Sigmoid colon (tissue), 7 donors: Measurements from ENCODE around the gene LAMA4. TPM values are rescaled to one million over a fixed set of nuclear protein-coding genes. Genes with fewer than 3 reads are reported as not detected.

Experiments
- DNase-seq: peaks from one replicate; pipeline ENCODE4 v3.0.0-alpha.2; 2019
- H3K27ac ChIP-seq, 4 donors: fragments of 200-600 bp; sonication (generic); one replicate each; pipeline ENCODE4 v1.5.1; 2016 to 2019; ENCODE audit warnings: mild to moderate bottlenecking in 1 of 4
- H3K27me3 ChIP-seq, 3 donors: fragments of 200-600 bp; sonication (generic); one replicate each; pipeline ENCODE4 v1.5.1; 2019; ENCODE audit warnings: mild to moderate bottlenecking in 1 of 3
- H3K36me3 ChIP-seq, 4 donors: fragments of 200-600 bp; sonication (generic); one replicate each; pipeline ENCODE4 v1.5.1; 2016 to 2019
- H3K4me1 ChIP-seq, 4 donors: fragments of 200-600 bp; sonication (generic); one replicate each; pipeline ENCODE4 v1.5.1; 2017 to 2019
- H3K4me3 ChIP-seq, 4 donors: fragments of 200-600 bp; sonication (generic); one replicate each; pipeline ENCODE4 v1.5.1; 2017 to 2019; ENCODE audit warnings: mild to moderate bottlenecking in 2 of 4, moderate library complexity in 1 of 4
- H3K9me3 ChIP-seq, 4 donors: fragments of 200-600 bp in 3 of 4; sonication (generic) in 3 of 4; one replicate each; pipeline versions ENCODE4 v1.5.1 to v1.6.1; 2013 to 2019
- CTCF ChIP-seq, 4 experiments: fragments of 450-650 bp in 3 of 4; fragments of 200-600 bp in 1 of 4; IDR thresholded peaks; one replicate each; pipeline ENCODE4 v1.5.1; 2016 to 2019; ENCODE audit warnings: antibody characterized with exemption in 4 of 4, mild to moderate bottlenecking in 3 of 4, moderate library complexity in 2 of 4
- EP300 ChIP-seq, 4 donors: sonication (generic); formaldehyde crosslinking; IDR thresholded peaks; one replicate each; pipeline ENCODE4 v1.6.1; 2017; ENCODE audit warnings: antibody characterized with exemption in 4 of 4
- POLR2A ChIP-seq, 2 donors: fragments of 450-650 bp; IDR thresholded peaks; one replicate each; pipeline ENCODE4 v1.6.1; 2016; ENCODE audit warnings: antibody characterized with exemption in 2 of 2, mild to moderate bottlenecking in 2 of 2, moderate library complexity in 2 of 2
- POLR2AphosphoS5 ChIP-seq, 4 donors: sonication (generic); formaldehyde crosslinking; IDR thresholded peaks; one replicate each; pipeline ENCODE4 v1.6.1; 2017; ENCODE audit warnings: antibody characterized with exemption in 4 of 4
- WGBS, 2 donors: extraction: QIAGEN DNeasy Blood & Tissue Kit; methylation state at CpG; one replicate each; pipeline ENCODE4 v1.1.7; 2013; 5-methylcytosine and 5-hydroxymethylcytosine counted together
- intact Hi-C: fragments of 100-400 bp; cut with DNase I; formaldehyde crosslinking; loops from one replicate; pipeline ENCODE4 v1.15.1; 2023
- polyA plus RNA-seq, 3 donors: library from polyadenylated mRNA; stranded (reverse); fragments of 200-250 nt; gene quantifications; one replicate each; pipeline ENCODE4 v1.2.3, GENCODE V29; 2013
- total RNA-seq, 4 donors: library from RNA; depleted of rRNA; stranded (reverse); fragments of >200 nt; gene quantifications; one replicate each; pipeline ENCODE4 v1.1.0, GENCODE V29; 2016
- donor health status: healthy with polysubstance abuse.
- donor health status: Bipolar disorder and iron deficiency.
- donor health status: healthy.

Gene LAMA4
- total and polyA plus RNA-seq, 7 donors, result 6.9 to 225 (median 95.3) TPM

- 66 to 78% methylated on average over 9 of the region's 9 CpGs for WGBS, 2 donors
- Histone ChIP-seq H3K27ac (peak overlapping the region in 3 of 4 donors; percentile 41 to 71 (median 43)), H3K36me3 (peaks cover 0 to 57% (median 7%) of the 10 kb centered on the region in 4 donors), H3K4me3 (no peak overlapping the region), H3K27me3 (no peaks in the 10 kb centered on the region), H3K4me1 (peaks cover 0 to 41% (median 24%) of the 10 kb centered on the region in 4 donors), H3K9me3 (no peaks in the 10 kb centered on the region)
- TF ChIP-seq CTCF (IDR thresholded peaks at IDR 0.05) (no peak), POLR2A (IDR thresholded peaks at IDR 0.05) (no peak), POLR2AphosphoS5 (IDR thresholded peaks at IDR 0.05) (no peak), EP300 (IDR thresholded peaks at IDR 0.05) (no peak)
- no peak for DNase-seq
- intact Hi-C loops, result loop anchor here (5.0 kb wide), 1 partner anchor 82 kb away; no protein-coding TSS in a partner anchor
Measured at GRCh38 chr6:112184951-112185350, 69.4 kb downstream of the LAMA4 start.

GRCh38 chr6:112183271-112183671, 71.1 kb downstream of the LAMA4 start:
- H3K36me3 ChIP-seq, result peaks cover 0 to 58% (median 6%) of the 10 kb centered on the region in 4 donors
- peak overlapping the region in 3 of 4 donors; percentile 44 to 71 (median 48) for H3K27ac ChIP-seq
- no peak overlapping the region for H3K4me3 ChIP-seq
- peaks cover 0 to 31% (median 16%) of the 10 kb centered on the region in 4 donors for H3K4me1 ChIP-seq
- no peaks in the 10 kb centered on the region for H3K9me3 ChIP-seq
- H3K27me3 ChIP-seq, result no peaks in the 10 kb centered on the region
- intact Hi-C loops, result loop anchor here (5.0 kb wide), 1 partner anchor 84 kb away; no protein-coding TSS in a partner anchor
- TF ChIP-seq POLR2AphosphoS5 (IDR thresholded peaks at IDR 0.05), result no peak
- TF ChIP-seq EP300 (IDR thresholded peaks at IDR 0.05), result no peak
- TF ChIP-seq CTCF (IDR thresholded peaks at IDR 0.05), result no peak
- TF ChIP-seq POLR2A (IDR thresholded peaks at IDR 0.05), result no peak
- 46 to 81% methylated on average over 3 of the region's 3 CpGs for WGBS, 2 donors
- DNase-seq, result no peak

GRCh38 chr6:112181130-112181529, 73.2 kb downstream of the LAMA4 start:
- peaks cover 0 to 31% (median 16%) of the 10 kb centered on the region in 4 donors for H3K4me1 ChIP-seq
- intact Hi-C loops, result loop anchor here (2.0 to 5.0 kb wide), 3 partner anchors 86 to 192 kb away; no protein-coding TSS in a partner anchor
- H3K36me3 ChIP-seq, result peaks cover 0 to 56% (median 12%) of the 10 kb centered on the region in 4 donors
- TF ChIP-seq POLR2A (IDR thresholded peaks at IDR 0.05) (no peak), EP300 (IDR thresholded peaks at IDR 0.05) (no peak), POLR2AphosphoS5 (IDR thresholded peaks at IDR 0.05) (no peak), CTCF (IDR thresholded peaks at IDR 0.05) (no peak)
- H3K9me3 ChIP-seq, result no peaks in the 10 kb centered on the region
- no peak for DNase-seq
- peak overlapping the region; percentile 37 to 62 (median 46) for H3K27ac ChIP-seq
- 56 to 74% methylated on average over 5 of the region's 5 CpGs for WGBS, 2 donors
- H3K27me3 ChIP-seq, result no peaks in the 10 kb centered on the region
- no peak overlapping the region for H3K4me3 ChIP-seq

- intact Hi-C loops, result loop anchor here (2.0 to 5.0 kb wide), 3 partner anchors 87 to 193 kb away; no protein-coding TSS in a partner anchor
- H3K9me3 ChIP-seq, result no peaks in the 10 kb centered on the region
- peaks cover 0 to 56% (median 19%) of the 10 kb centered on the region in 4 donors for H3K36me3 ChIP-seq
- peak overlapping the region; percentile 11 to 62 (median 46) for H3K27ac ChIP-seq
- WGBS, 2 donors, result 55 to 58% methylated on average over 6 of the region's 6 CpGs
- H3K4me3 ChIP-seq, result no peak overlapping the region
- TF ChIP-seq POLR2AphosphoS5 (IDR thresholded peaks at IDR 0.05) (no peak), CTCF (IDR thresholded peaks at IDR 0.05) (peak; percentile 61 to 76 (median 64)), EP300 (IDR thresholded peaks at IDR 0.05) (no peak), POLR2A (IDR thresholded peaks at IDR 0.05) (no peak)
- DNase-seq, result peak; percentile 66
- H3K4me1 ChIP-seq, result peaks cover 0 to 26% (median 12%) of the 10 kb centered on the region in 4 donors
- H3K27me3 ChIP-seq, result no peaks in the 10 kb centered on the region
Measured at GRCh38 chr6:112180095-112180820, 74.1 kb downstream of the LAMA4 start.
